ENCODE measurements around the gene KLHDC3.

GRCh38 chr6:42974919-42975505 is 39.0 kb upstream of the KLHDC3 start:
- TF ChIP-seq CTCF (IDR thresholded peaks at IDR 0.05) (no peak), POLR2A (IDR thresholded peaks at IDR 0.05) (no peak)

Data from body of pancreas (tissue), 4 donors.